Fibroblast of peridontal ligament (primary cell): ENCODE data around the gene GORAB.

Source experiments
- DNase-seq: peaks from one replicate; pipeline ENCODE4 v3.0.0-alpha.2; 2010; ENCODE audit errors: extremely low read depth

Gene GORAB

DNA sequence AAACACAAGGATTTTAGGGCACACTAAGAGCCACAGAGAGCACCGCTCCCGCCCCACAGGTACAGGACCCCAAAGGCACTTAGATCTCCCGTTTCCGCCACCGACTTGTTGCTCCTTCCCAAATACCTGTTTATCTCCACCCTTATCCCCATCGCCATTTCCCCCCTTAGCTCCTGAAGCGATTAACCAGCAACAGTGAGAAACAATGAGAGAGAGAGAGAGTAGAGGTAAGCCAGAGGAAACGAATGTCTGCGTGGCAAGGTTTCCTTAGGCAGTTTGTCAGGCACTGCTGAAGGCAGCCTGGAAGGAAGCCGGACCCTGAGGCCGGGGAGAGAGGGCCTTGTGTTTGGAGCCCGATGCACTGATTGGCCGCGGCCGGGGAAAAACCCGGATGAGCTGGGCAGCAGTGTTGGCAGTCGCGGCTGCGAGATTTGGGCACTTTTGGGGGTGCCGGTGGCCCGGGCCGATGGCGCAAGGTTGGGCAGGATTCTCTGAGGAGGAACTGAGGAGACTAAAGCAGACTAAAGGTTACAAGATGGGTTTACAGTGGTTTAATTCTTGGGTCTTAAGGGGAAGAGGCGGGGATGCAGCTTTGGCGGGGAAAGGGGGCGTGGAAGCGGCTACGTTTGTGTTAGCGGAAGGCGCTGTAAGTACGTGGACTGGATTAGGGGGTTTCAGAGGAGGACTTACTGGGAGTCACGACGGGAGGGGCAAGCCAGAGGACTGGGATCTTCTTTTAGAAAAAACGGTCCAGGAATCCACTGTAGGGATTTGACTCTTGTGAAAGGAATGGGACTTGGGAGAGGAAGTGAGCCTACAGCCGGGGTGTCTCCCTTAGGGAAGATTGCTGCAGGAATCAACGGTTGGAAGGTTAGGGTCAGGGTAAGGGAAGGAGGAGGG lies at the start of gene GORAB:
Gene GORAB (plus strand): TSS at position 409 of the 900 bp plus-strand sequence. CDS start 58 bp downstream, at position 467.
- peak; percentile 98 for DNase-seq

- DNase-seq, result peak; percentile 66
Measured at GRCh38 chr1:170483051-170483450, 48.9 kb upstream of the GORAB start.

DNA sequence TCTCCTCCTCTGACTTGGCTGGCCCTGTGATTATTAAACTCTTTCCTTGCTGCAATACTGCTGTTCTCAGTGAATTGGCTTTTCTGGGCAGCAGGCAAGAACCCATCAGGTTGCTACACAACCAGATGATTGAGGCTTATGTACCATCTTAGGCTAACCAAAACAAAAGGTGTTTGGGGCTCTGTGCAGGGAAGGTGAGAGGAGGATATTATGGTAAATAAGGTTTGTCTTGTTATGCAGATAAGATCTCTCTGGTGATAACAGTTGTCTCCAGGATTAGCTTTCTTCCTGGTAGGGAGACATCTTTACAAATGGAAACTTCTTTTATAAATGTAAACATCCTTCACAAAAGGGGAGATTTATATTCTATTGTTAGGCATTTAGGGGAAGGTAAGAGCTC lies 44.5 kb upstream of the GORAB start:
- DNase-seq, result no peak

GRCh38 chr1:170491291-170491690 lies 40.7 kb upstream of the GORAB start:
- no peak for DNase-seq

DNA sequence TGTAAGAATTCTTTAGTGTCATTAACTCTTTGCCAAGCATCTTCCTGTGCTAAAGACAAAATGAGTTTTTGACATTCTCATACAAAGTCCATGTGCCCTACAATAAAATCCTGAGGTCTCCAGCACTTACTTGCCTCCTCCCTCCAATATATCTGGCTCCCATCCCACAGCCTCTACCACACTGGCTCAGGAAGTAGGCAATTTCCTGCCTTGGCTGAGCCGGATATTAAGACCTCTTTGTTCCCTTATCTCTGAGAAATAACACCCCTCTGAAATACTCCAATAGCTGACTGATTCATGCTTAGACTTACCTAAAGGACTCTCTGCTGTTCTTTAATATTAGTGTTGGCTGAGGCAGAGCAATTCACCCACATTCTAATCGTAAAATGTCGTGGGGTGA lies 37.6 kb upstream of the GORAB start:
- no peak for DNase-seq

DNA sequence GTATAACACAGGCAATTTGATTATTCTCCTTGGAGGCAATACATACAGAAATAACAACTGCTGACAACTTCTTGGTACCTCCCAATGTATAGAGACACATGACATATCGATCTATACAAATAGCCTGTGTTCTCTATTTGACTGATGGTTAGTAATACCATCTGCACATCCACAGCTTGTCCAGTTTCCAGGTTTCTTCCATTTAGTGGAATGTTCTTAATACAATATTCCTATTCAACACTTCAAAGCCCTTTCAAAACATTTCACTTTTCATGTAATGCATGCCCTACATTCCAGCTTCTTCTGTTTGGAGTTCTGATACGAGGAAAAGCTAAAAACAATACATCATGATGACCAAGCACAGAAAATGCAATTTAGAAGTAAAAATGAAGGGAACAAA lies 37.0 kb upstream of the GORAB start:
- DNase-seq, result no peak

GRCh38 chr1:170498876-170499275 lies 33.1 kb upstream of the GORAB start:
- peak; percentile 61 for DNase-seq

DNA sequence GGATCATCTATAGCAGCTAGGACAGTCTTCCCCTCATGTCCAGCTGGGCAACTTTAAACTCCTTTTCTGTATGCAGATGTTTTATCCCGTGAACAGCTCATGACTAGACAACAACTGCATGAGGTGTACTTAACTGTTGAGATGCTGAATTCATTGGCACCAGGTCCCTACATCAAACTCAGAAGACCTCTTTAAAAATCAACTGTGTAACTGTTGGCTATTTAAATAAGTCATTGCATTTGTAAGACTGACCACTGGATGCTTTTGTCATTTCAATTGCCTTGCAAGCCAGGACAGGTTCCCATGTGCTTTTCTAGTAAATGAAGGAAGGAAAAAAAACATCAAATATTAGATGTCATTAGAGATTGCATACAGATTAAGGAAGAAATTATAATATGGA lies 28.3 kb upstream of the GORAB start:
- no peak for DNase-seq

- DNase-seq, result no peak
Measured at GRCh38 chr1:170510163-170510562, 21.8 kb upstream of the GORAB start.

- DNase-seq, result no peak
Measured at GRCh38 chr1:170511038-170511437, 20.9 kb upstream of the GORAB start.

DNA sequence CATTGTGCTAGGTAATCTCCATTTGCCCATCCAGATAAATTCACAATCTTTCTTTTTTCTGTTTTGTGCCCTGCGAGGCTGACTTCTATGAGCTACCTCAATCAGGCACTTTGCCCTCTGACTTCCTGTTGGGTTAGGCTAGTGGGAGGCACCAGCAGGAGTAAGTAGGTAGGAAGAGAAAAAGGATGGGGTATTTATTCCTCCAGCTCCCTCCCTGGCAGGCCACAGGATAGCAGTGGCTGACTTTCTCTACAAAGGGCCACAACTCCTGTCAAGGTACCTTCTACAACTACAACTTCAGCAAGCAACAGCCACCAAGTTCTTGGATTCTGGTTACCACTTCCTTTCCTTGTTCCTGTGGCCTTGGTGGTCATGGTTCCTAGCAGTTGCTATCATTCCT lies 18.8 kb upstream of the GORAB start:
- no peak for DNase-seq

DNA sequence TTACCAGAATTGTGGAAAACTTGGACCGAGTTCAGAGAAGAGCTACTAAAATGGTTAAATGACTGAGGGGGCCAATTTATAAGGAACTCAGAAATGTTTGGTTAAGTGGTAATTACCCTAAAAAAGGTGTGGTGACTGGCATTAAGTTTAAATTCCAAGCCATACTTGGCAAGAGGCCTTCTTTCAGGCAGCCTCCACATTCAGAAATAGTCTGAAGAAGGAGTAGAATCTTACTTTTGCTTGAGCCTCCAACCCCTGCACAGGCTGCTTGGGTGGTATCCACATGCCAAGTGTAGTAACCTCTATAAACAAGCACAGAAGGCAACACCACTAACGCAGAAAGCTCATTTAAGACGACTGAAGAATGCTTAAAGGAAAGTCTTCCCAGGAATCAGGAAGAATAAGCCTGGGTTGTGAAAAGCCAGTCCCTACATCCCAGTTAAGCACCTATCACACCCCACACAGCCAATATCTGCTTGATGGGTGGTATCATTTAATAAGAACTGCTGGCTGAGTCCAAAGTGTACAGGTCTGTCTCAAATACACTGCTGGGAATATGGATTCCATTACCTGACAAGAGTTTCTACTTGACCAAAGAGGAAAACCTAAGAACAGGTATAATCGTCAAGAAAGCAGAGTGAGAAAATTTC lies 13.7 kb upstream of the GORAB start:
- no peak for DNase-seq

GRCh38 chr1:170518965-170519364 lies 13.0 kb upstream of the GORAB start:
- DNase-seq, result no peak

- peak; percentile 50 for DNase-seq
Measured at GRCh38 chr1:170520601-170521000, 11.4 kb upstream of the GORAB start.

GRCh38 chr1:170521818-170522217 lies 10.1 kb upstream of the GORAB start:
- DNase-seq, result peak; percentile 68

DNA sequence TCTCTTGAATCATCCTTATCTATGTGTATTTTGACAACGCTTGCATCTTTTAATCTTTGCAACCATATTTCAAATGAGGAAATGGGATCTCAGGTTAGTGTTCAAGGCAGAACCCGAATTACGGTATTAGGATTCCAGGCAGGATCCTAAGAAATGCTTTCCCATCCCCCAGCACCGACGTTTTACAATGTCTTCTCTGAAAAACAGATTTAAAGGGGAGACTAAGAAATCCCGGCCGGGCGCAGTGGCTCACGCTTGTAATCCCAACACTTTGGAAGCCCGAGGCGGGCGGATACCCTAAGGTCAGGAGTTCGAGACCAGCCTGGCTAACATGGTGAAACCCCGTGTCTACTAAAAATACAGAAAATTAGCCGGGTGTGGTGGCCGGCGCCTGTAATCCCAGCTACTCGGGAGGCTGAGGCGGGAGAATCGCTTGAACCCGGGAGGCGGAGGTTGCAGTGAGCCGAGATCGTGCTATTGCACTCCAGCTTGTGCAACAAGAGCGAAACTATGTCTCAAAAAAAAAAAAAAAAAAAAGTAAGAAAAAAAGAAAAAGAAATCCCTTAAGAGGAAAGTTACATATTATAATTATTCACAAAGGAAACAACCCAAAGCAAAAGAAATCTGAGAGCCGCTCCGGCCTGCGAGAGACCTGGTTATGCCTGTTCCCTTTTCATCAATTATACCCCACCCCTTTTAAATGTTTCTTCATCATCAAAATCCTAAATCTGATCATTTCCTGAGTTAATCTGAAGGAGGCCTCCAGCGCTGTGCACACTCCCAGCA lies 801 bp upstream of the GORAB start:
- DNase-seq, result peak; percentile 72

DNA sequence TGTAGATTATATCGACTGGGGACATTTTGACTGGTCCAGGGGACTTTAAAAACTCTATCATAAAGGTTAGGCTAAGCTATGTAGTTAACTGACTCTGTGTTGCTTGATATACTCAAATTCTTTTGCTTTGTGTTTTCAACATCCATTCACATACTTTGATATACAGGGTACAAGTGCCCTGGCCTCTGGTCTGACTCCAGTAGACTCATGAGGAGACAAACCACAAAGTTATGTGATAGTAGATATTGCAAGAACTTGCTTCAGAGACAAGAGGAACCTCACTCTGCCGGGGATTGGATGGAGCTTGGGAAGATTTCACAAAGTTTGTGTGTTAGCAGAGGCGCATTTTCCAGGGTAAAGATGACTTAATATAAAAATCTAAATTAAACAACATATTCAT lies 1.3 kb downstream of the GORAB start:
- peak; percentile 94 for DNase-seq

DNA sequence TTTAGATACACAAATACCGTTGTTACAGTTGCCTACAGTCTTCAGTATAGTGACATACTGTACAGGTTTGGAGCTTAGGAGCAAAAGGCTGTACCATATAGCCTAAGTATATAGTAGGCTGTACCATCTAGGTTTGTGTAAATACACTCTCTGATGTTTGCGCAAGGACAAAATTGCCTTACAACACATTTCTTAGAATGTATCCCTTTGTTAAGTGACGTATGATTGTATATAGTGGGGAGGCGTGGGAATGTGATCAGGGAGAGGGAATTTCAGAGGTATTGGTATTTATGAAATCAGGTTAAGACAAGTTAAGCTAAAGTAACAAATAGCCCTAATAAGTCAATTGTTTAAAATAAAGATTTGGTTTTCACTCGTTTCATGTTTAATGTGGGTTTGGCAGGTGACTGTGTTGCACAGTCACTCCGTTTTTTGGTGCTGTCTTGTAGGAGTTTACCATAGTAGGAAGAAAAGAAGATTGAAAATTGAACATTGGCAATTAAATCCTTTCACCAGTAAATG lies 2.7 kb downstream of the GORAB start:
- DNase-seq, result no peak

DNA sequence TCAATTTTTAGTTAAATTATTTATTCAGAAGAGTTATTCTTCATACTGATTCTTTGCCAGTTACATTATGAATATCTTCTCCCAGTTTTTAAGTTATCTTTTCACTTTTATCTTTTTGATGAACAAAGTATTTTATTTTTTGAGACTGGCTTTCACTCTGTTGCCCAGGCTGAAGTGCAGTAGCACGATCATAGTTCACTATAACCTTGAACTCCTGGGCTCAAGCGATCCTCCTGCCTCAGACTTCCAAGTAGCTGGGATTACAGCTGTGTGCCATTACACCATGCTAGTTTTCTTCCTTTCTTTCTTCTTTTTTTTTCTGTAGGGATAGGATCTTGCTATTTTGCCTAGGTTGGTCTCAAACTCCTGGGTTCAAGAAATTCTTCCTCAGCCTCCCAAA lies 3.5 kb downstream of the GORAB start:
- DNase-seq, result no peak

- peak; percentile 50 for DNase-seq
Measured at GRCh38 chr1:170536924-170537551, 5.1 kb downstream of the GORAB start.

GRCh38 chr1:170537798-170538503 lies 6.0 kb downstream of the GORAB start:
- DNase-seq, result peak; percentile 88
